GOT3 (cell line): ENCODE data around the gene HNF1A.

Experiments
- DNase-seq: peaks from one replicate; lab custom pipeline; 2025; ENCODE audit warnings: mixed read lengths; lab: John Stamatoyannopoulos, UW

The HNF1A gene

DNA sequence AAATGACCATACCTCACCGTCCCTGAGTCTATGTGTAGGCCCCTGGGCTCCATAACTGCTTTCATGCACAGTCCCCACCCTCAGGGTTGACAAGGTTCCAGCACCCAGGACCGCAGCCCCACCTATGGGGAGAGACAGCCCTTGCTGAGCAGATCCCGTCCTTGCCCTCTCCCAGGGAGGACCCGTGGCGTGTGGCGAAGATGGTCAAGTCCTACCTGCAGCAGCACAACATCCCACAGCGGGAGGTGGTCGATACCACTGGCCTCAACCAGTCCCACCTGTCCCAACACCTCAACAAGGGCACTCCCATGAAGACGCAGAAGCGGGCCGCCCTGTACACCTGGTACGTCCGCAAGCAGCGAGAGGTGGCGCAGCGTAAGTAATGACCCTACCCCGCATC lies 10.3 kb downstream of the HNF1A start:
- DNase-seq, result no peak

DNA sequence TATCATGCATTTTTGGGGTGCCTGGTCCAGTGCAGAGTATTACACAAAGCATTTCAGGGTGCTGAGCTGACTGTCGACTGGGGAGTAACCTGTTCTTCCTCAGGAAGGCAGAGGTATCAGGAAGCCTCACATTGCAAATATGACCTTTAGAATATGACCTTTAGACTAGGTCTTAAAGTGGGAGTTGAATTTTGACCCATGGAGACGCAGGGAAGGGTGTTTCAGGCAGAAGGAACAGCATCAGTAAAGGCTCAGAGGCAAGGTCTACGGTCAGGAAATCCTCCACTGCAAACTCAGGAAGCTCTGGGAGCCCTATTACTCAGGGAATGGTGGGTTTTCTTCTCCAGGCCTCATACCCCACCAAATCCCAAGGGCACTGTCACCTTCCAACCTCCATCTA lies 11.3 kb downstream of the HNF1A start:
- no peak for DNase-seq

DNA sequence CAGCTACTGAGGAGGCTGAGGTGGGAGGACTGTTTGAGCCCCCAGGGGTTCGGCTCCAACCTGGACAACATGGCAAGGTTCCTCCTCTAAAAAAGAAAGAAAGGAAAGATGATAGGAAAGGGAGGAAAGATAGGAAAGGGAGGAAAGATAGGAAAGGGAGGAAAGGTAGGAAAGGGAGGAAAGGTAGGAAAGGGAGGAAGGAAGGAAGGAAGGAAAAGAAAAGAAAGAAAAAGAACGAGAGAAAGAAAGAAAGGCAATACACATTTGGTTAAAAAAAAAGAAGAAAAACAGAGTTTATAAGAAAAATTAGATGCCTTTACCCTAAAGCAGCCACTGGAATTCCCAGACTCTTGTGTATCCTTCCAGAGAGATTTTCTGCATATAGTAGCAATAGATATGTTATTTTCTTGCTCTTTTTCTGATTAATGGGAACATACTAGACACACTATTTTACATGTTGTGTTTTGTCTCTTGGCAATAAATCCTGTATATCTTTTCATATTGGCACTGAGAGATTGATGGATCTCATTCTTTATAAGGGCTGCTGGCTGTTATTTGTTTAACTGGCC lies 12.2 kb downstream of the HNF1A start:
- DNase-seq, result no peak

DNA sequence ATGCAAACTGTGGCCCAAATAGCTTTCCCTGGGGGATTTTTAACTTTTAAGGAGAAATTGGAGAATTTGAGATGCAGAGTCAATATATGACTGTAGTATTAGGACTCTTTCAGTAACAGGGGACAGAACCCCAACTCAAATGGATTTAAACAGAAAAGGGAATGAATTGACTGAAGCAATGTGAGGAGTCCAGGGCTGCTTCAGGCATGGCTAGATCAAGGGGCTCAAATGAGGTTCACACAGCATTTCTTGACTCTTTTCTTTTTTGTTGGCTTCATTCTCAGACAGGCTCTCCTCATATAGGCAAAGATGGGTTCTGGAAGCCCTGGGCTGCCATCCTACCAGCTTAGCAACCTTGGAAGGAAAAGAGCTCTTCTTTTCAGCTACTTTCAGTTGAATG lies 13.6 kb downstream of the HNF1A start:
- DNase-seq, result no peak

DNA sequence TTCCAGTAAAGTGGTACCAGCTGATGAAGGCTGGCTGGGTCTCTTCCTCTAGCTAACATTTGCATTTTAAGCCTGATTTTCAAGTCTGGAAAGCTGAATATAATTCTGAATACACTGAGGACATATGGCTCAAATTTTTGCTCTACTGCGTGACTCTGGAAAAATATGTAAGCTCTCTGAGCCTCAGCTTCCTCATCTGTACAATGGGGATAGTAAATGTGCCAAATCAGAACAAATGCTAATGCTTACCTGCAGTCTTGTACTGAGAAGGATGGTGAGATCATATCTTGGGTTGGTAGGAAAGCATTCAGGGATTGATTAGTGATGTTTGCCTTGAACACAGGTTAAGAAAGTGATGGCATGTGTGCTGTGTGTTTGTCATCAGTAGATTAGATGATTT lies 14.6 kb downstream of the HNF1A start:
- no peak for DNase-seq

DNA sequence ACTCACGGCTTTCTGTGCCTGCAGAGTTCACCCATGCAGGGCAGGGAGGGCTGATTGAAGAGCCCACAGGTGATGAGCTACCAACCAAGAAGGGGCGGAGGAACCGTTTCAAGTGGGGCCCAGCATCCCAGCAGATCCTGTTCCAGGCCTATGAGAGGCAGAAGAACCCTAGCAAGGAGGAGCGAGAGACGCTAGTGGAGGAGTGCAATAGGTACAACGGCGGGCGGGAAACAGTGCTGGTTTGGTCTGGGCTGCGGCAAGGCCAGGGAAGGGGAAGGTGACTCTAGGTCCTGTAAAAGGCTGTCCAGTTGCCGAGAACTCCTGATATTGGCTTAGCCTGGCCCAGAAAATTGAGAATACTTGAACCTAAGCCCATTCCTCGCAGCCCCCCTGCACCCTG lies 15.2 kb downstream of the HNF1A start:
- DNase-seq, result no peak

DNA sequence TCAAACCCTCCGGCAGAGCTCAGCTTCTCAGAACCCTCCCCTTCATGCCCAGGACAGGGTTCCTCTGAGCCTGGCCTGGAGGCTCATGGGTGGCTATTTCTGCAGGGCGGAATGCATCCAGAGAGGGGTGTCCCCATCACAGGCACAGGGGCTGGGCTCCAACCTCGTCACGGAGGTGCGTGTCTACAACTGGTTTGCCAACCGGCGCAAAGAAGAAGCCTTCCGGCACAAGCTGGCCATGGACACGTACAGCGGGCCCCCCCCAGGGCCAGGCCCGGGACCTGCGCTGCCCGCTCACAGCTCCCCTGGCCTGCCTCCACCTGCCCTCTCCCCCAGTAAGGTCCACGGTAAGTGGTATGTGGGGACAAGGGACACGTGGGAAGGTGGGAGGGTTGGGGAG lies 15.7 kb downstream of the HNF1A start:
- DNase-seq, result no peak

DNA sequence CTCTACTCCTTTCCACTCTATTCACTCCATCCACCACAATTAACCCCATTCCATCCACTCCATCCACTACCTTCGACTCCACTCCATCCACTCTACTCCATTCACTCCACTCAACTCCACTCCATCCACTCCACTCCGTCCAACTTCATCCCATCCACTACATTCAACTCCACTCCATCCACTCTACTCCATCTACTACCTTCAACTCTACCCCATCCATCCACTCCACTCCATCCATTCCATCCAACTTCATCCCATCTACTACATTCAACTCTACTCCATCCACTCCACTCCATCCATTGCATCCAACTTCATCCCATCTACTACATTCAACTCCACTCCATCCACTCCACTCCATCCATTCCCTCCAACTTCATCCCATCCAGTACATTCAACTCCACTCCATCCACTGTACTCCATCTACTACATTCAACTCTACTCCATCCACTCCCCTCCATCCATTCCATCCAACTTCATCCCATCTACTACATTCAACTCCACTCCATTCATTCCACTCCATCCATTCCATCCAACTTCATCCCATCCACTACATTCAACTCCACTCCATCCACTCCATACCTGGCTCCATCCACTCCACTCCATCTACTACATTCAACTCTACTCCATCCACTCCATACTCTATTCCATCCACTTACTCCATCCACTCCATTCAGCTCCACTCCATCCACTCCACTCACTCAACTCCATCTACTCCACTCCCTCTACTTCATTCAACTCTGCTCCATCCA lies 16.4 kb downstream of the HNF1A start:
- DNase-seq, result no peak

DNA sequence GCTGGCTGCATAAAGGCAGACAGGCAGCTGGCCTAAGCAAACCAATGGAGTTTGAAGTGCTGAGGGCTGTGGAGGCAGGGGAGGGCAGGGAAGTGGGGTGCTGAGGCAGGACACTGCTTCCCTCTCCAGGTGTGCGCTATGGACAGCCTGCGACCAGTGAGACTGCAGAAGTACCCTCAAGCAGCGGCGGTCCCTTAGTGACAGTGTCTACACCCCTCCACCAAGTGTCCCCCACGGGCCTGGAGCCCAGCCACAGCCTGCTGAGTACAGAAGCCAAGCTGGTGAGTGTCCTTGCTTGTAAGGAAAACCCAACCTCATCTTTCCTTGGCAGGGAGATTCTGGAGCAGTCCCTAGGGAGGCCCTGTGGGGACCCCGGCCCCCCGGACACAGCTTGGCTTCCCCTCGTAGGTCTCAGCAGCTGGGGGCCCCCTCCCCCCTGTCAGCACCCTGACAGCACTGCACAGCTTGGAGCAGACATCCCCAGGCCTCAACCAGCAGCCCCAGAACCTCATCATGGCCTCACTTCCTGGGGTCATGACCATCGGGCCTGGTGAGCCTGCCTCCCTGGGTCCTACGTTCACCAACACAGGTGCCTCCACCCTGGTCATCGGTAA lies 17.9 kb downstream of the HNF1A start:
- DNase-seq, result no peak

DNA sequence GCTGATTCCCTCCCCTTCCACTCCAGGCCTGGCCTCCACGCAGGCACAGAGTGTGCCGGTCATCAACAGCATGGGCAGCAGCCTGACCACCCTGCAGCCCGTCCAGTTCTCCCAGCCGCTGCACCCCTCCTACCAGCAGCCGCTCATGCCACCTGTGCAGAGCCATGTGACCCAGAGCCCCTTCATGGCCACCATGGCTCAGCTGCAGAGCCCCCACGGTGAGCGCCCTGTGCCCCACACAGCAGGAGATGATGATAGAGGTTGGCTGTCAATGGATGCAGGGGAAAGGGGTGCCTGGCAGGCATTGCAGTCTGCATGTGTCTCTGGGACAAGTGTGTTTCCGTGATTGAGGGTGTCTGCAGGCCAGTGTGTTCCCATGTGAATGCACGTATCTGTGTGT lies 19.1 kb downstream of the HNF1A start:
- no peak for DNase-seq

DNA sequence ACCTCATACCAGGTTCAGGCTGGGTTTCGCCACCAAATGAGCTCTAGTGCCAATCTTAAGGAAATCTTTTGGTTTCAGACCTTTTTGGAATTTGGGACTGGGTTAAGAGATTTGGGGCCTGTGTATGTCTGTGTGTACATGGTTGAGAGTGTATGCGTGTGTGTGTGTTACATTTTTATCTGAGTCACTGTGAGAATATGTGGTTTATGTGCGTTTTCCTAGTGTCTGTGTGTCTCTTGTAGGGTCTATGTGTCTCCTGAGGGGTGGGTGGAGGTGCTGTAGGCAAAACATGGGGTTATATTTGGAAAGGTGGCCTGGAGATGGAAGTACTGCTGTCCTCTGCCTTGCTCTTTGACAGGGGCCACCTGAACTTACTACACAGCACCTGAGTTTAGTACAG lies 20.1 kb downstream of the HNF1A start:
- DNase-seq, result no peak

DNA sequence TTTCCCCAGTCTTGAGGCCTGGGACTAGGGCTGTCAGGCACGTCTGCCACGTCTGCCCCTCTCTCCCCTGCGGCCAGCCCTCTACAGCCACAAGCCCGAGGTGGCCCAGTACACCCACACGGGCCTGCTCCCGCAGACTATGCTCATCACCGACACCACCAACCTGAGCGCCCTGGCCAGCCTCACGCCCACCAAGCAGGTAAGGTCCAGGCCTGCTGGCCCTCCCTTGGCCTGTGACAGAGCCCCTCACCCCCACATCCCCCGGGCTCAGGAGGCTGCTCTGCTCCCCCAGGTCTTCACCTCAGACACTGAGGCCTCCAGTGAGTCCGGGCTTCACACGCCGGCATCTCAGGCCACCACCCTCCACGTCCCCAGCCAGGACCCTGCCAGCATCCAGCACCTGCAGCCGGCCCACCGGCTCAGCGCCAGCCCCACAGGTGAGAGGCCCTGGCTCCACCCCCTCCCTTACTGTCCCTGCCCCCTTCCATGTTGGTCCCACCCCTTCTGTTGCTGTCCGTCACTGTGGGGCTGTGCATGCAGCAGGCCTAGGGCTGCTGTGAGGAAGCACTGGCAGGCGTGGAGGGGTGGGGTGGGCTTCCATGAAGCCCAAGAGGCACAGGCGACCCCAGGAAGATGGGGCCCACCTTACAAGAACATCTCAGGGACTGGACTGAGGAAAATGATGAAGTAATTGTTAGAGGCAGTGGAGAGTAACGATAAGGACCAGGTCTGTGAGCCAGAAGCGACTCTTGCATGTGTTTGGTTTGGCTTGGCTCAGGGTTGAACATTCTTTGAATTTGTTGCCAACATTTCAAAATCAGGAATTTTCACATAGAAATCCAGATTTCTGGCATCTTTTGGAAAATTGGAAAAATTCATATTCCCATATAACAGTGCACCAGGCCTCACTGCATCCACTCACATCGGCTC lies 21.1 kb downstream of the HNF1A start:
- DNase-seq, result no peak

DNA sequence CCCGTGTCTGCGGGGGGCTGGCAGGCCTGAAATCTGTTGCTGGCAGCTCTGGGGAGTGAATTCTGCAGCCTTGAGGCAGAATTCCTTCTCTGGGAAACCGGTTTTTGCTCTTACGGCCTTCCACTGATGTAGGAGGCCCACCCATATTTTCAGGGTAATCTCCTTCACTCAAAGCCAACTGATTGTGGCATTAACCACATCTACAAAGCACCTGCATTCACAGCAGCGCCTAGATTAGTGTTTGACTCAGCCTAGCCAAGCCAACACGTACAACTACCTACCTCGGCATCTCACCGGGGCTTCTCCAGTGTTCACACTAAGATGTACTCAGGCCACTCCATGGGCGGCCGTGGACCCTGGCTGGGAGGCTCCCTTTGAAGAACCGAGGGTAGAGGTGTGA lies 22.2 kb downstream of the HNF1A start:
- no peak for DNase-seq

DNA sequence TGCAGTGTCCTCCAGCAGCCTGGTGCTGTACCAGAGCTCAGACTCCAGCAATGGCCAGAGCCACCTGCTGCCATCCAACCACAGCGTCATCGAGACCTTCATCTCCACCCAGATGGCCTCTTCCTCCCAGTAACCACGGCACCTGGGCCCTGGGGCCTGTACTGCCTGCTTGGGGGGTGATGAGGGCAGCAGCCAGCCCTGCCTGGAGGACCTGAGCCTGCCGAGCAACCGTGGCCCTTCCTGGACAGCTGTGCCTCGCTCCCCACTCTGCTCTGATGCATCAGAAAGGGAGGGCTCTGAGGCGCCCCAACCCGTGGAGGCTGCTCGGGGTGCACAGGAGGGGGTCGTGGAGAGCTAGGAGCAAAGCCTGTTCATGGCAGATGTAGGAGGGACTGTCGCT lies 22.7 kb downstream of the HNF1A start:
- DNase-seq, result no peak

DNA sequence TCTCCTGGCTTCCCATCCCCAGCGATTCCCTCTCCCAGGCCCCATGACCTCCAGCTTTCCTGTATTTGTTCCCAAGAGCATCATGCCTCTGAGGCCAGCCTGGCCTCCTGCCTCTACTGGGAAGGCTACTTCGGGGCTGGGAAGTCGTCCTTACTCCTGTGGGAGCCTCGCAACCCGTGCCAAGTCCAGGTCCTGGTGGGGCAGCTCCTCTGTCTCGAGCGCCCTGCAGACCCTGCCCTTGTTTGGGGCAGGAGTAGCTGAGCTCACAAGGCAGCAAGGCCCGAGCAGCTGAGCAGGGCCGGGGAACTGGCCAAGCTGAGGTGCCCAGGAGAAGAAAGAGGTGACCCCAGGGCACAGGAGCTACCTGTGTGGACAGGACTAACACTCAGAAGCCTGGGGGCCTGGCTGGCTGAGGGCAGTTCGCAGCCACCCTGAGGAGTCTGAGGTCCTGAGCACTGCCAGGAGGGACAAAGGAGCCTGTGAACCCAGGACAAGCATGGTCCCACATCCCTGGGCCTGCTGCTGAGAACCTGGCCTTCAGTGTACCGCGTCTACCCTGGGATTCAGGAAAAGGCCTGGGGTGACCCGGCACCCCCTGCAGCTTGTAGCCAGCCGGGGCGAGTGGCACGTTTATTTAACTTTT lies 23.6 kb downstream of the HNF1A start:
- DNase-seq, result no peak

DNA sequence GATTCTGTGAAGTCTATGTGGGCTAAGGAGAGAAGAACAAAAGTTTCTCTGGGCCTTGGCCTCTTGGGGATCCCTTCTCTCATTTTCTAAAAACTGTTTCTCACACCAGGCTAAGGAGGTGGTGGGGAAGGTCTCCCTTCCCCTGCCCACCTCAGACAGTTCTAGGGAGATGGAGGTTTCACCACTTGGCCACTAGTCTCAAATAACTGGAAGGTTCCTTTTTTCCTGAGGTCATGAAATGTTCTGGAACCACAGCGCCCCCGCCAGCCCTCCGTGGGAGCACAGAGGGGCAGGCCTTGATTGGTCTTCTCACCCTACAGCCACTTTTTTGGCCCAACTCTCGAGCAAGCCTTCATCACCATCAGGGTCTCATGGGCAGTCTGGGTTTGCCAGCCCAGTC lies 25.3 kb downstream of the HNF1A start:
- DNase-seq, result no peak

DNA sequence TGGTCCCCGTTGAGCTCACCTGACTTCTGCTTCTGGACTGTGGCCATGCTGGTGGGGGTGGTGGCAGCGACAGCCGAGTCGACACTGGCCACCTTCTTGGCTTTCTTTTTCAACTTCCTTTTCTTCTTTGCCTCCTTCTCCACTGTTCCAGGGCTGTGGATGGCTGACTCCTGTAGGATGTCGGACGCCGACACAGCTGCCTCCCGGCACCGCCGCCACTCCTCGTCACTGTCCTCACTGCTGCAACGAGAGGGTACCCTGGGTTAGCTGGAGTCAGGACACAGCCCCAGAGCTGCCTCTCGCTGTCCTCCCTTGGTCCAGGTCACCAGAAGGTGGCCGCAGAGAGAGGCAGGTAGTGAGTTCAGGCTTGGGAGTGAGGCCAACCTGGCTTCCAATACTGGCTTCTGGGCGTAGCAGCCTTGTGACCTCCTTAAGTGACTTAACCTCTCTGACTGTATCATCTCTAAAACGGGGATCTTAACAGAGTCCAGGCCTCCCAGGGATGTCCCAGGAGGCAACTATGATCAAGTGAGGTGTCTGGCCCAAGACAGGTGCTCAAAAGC lies 26.0 kb downstream of the HNF1A start:
- DNase-seq, result no peak

DNA sequence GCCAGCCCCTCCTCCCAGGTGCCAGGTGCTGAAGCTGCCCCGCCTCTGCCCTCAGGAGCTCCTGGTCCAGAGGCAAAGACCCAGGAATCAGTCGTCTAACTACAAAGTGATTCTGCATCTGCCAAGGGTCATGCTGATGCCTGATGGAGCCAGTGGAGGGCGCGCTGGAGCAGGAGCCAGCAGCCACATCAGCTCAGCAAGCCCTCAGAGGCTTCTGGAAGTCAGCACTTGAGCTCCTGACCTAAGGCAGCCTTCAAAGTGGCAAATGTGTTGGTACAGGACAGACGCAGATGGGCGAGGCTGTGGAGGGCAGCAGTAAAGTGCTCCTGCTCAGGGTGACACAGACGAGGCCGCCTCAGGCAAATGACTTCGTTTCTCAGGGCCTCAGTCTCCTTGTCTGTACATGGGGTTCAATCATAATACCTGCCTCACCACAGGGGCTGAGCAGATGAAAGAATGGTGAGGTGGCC lies 27.0 kb downstream of the HNF1A start:
- no peak for DNase-seq

DNA sequence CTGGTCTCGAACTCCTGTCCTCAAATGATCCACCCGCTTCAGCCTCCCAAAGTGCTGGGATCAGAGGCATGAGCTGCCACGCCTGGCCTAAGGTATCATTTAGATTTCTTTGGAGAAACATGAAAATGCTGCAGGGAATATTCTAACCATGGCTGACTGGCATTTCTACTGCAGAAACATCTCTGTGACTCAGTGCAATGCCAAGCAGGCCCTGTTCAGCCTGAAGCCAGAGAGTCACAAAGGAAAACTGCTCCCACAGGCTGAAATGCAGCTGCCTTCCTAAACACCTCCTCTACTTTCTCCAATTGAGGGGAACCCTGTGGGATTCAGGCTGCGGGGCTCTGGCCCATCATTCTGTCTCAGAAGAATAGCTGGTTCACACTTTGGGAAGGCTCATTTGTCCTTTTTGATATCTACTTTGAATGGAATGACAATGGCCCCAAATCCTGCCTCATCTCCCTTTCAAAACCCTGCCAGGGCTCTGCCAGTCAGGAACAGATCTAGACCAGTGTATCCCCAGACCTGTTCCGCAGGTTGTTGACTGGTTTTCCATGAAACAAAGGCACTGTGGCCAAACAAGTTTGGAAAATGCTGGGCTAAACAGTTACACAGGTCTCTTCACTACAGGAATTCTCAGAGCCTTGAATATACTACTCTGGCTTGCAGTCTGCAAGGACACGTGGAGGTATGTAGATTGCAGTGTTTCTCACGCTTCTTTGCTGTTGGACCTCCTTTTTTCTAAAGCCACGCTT lies 30.2 kb downstream of the HNF1A start:
- DNase-seq, result no peak

DNA sequence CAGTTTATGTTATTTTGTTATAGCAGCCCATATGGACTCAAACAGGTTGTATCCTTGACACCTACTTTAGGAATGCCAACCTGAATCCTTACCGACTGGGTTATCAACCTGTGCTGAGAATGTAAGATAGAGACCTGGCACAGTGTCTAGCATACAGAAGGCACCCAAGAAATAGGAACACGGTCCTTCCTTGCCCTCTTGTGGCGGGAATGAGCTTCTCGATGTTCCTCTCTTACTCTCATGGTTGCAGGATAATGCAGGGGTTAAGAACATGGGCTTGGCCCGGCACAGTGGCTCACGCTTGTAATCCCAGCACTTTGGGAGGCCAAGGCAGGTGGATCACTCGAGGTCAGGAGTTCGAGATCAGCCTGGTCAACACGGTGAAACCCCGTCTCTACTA lies 31.4 kb downstream of the HNF1A start:
- DNase-seq, result no peak

DNA sequence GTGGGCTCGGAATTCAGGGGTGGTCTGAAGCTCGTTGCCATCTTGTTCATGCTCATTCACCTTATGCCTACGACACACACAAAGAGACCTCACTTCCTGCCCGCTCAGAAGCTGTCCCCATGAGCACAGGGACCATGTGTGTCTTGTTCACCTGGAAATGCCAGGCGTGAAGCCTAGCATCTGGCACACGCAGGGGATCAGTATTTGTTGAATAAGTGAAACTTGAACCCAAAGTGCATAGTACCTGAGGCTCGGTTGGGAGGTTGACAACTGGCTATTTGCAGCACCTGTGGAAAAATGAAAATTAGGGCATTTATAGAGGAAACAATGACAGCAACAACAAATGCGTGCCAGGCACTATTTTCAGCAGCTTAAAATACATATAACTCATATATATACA lies 32.5 kb downstream of the HNF1A start:
- DNase-seq, result no peak
